ENCODE measurements around the gene TNIK. TPM values are rescaled to one million over a fixed set of nuclear protein-coding genes. Genes with fewer than 3 reads are reported as not detected.
"Not testable (repeated sequence)": the region's sequence is repeated elsewhere in the genome, so short reads cannot be mapped to it uniquely, and the experiment has no call there.

The TNIK gene
- total RNA-seq, 1 donor from 2014 or later = 15.5 TPM

- Mint-ChIP-seq H3K9me3 (ENCODE audit: unreplicated experiment) (peaks cover 10% of the 10 kb centered on the region), H3K4me1 (ENCODE audit: unreplicated experiment) (peaks cover 69% of the 10 kb centered on the region), H3K27ac (ENCODE audit: unreplicated experiment) (peak overlapping the region; percentile 92), H3K36me3 (ENCODE audit: unreplicated experiment) (peaks cover 3% of the 10 kb centered on the region), H3K4me3 (ENCODE audit: unreplicated experiment) (peak overlapping the region; percentile 40), H3K27me3 (ENCODE audit: unreplicated experiment) (no peaks in the 10 kb centered on the region)
- TF ChIP-seq CTCF (IDR thresholded peaks at IDR 0.05) = no peak
- peak; percentile 88 for DNase-seq (ENCODE audit: extremely low spot score, unreplicated experiment)
Observed at GRCh38 chr3:171306631-171307030, 153.6 kb downstream of the TNIK start.

GRCh38 chr3:171305823-171306222, 154.4 kb downstream of the TNIK start:
- not testable (repeated sequence) for H3K4me3 Mint-ChIP-seq (ENCODE audit: unreplicated experiment)

GRCh38 chr3:171304498-171304897, 155.7 kb downstream of the TNIK start:
- not testable (repeated sequence) for H3K4me3 Mint-ChIP-seq (ENCODE audit: unreplicated experiment); H3K36me3 Mint-ChIP-seq (ENCODE audit: unreplicated experiment); DNase-seq (ENCODE audit: extremely low spot score, unreplicated experiment); H3K27me3 Mint-ChIP-seq (ENCODE audit: unreplicated experiment); H3K27ac Mint-ChIP-seq (ENCODE audit: unreplicated experiment)
- Mint-ChIP-seq H3K9me3 (ENCODE audit: unreplicated experiment) (peaks cover 10% of the 10 kb centered on the region), H3K4me1 (ENCODE audit: unreplicated experiment) (peaks cover 57% of the 10 kb centered on the region)

More at GRCh38 chr3:171305823-171306222, 154.4 kb downstream of the TNIK start:
- DNase-seq (ENCODE audit: extremely low spot score, unreplicated experiment); H3K36me3 Mint-ChIP-seq (ENCODE audit: unreplicated experiment); H3K27me3 Mint-ChIP-seq (ENCODE audit: unreplicated experiment): not testable (repeated sequence)
- Mint-ChIP-seq H3K4me1 (ENCODE audit: unreplicated experiment) (peaks cover 70% of the 10 kb centered on the region), H3K27ac (ENCODE audit: unreplicated experiment) (peak overlapping the region; percentile 92), H3K9me3 (ENCODE audit: unreplicated experiment) (peaks cover 10% of the 10 kb centered on the region)

- H3K27me3 Mint-ChIP-seq (ENCODE audit: unreplicated experiment); H3K4me3 Mint-ChIP-seq (ENCODE audit: unreplicated experiment); DNase-seq (ENCODE audit: extremely low spot score, unreplicated experiment); H3K36me3 Mint-ChIP-seq (ENCODE audit: unreplicated experiment): not testable (repeated sequence)
- H3K9me3 Mint-ChIP-seq (ENCODE audit: unreplicated experiment) = peaks cover 10% of the 10 kb centered on the region
- H3K27ac Mint-ChIP-seq (ENCODE audit: unreplicated experiment) = peak overlapping the region; percentile 28
- H3K4me1 Mint-ChIP-seq (ENCODE audit: unreplicated experiment) = peaks cover 52% of the 10 kb centered on the region
Observed at GRCh38 chr3:171304017-171304416, 156.2 kb downstream of the TNIK start.

GRCh38 chr3:171301998-171302397, 158.2 kb downstream of the TNIK start:
- Mint-ChIP-seq H3K9me3 (ENCODE audit: unreplicated experiment) (peaks cover 5% of the 10 kb centered on the region), H3K27me3 (ENCODE audit: unreplicated experiment) (no peaks in the 10 kb centered on the region), H3K4me1 (ENCODE audit: unreplicated experiment) (peaks cover 36% of the 10 kb centered on the region), H3K4me3 (ENCODE audit: unreplicated experiment) (no peak overlapping the region), H3K36me3 (ENCODE audit: unreplicated experiment) (peaks cover 2% of the 10 kb centered on the region), H3K27ac (ENCODE audit: unreplicated experiment) (no peak overlapping the region)
- no peak for TF ChIP-seq CTCF (IDR thresholded peaks at IDR 0.05)
- no peak for DNase-seq (ENCODE audit: extremely low spot score, unreplicated experiment)

- H3K27ac Mint-ChIP-seq (ENCODE audit: unreplicated experiment) = no peak overlapping the region
- H3K4me3 Mint-ChIP-seq (ENCODE audit: unreplicated experiment) = no peak overlapping the region
- no peak for DNase-seq (ENCODE audit: extremely low spot score, unreplicated experiment)
- no peak for TF ChIP-seq CTCF (IDR thresholded peaks at IDR 0.05)
- H3K4me1 Mint-ChIP-seq (ENCODE audit: unreplicated experiment) = peaks cover 36% of the 10 kb centered on the region
- H3K9me3 Mint-ChIP-seq (ENCODE audit: unreplicated experiment) = peaks cover 5% of the 10 kb centered on the region
- peaks cover 2% of the 10 kb centered on the region for H3K36me3 Mint-ChIP-seq (ENCODE audit: unreplicated experiment)
- no peaks in the 10 kb centered on the region for H3K27me3 Mint-ChIP-seq (ENCODE audit: unreplicated experiment)
Observed at GRCh38 chr3:171301002-171301401, 159.2 kb downstream of the TNIK start.

- DNase-seq (ENCODE audit: extremely low spot score, unreplicated experiment) = no peak
- peaks cover 2% of the 10 kb centered on the region for H3K36me3 Mint-ChIP-seq (ENCODE audit: unreplicated experiment)
- no peaks in the 10 kb centered on the region for H3K27me3 Mint-ChIP-seq (ENCODE audit: unreplicated experiment)
- H3K4me3 Mint-ChIP-seq (ENCODE audit: unreplicated experiment) = no peak overlapping the region
- H3K27ac Mint-ChIP-seq (ENCODE audit: unreplicated experiment) = no peak overlapping the region
- no peak for TF ChIP-seq CTCF (IDR thresholded peaks at IDR 0.05)
- H3K4me1 Mint-ChIP-seq (ENCODE audit: unreplicated experiment) = peaks cover 32% of the 10 kb centered on the region
- no peaks in the 10 kb centered on the region for H3K9me3 Mint-ChIP-seq (ENCODE audit: unreplicated experiment)
Observed at GRCh38 chr3:171297951-171298350, 162.3 kb downstream of the TNIK start.
